ENCODE measurements around the gene KCNIP3.

GRCh38 chr2:95349568-95350322 lies 52.6 kb downstream of the KCNIP3 start:
- TF ChIP-seq POLR2A (IDR thresholded peaks at IDR 0.05; ENCODE audit: low read depth, low read length) (no peak), POLR2AphosphoS5 (IDR thresholded peaks at IDR 0.05; ENCODE audit: low read depth, low read length) (no peak), TAF1 (IDR thresholded peaks at IDR 0.05; ENCODE audit: low read depth, low read length) (no peak), POU2F2 (IDR thresholded peaks at IDR 0.05; ENCODE audit: low read depth, low read length) (no peak), SPI1 (IDR thresholded peaks at IDR 0.05; ENCODE audit: low read depth, low read length) (no peak)
